ENCODE data around the gene KCNQ1. TPM values are rescaled to one million over a fixed set of nuclear protein-coding genes. Genes with fewer than 3 reads are reported as not detected.
A peak's percentile ranks its signal among the peaks of the same experiment; 100 is the strongest.

Gene KCNQ1, protein sequence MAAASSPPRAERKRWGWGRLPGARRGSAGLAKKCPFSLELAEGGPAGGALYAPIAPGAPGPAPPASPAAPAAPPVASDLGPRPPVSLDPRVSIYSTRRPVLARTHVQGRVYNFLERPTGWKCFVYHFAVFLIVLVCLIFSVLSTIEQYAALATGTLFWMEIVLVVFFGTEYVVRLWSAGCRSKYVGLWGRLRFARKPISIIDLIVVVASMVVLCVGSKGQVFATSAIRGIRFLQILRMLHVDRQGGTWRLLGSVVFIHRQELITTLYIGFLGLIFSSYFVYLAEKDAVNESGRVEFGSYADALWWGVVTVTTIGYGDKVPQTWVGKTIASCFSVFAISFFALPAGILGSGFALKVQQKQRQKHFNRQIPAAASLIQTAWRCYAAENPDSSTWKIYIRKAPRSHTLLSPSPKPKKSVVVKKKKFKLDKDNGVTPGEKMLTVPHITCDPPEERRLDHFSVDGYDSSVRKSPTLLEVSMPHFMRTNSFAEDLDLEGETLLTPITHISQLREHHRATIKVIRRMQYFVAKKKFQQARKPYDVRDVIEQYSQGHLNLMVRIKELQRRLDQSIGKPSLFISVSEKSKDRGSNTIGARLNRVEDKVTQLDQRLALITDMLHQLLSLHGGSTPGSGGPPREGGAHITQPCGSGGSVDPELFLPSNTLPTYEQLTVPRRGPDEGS
- total RNA-seq (100 to 1,000 TPM in 8 of 9 donors, 10 to 100 TPM in 1; 11.0 to 447 (median 353) TPM), polyA plus RNA-seq (100 to 1,000 TPM; 158 to 231 (median 182) TPM)
- long read RNA-seq, donor 1, partial matches to known transcripts: 7 of 8 reads
- long read RNA-seq, donor 1, other reads (novel, unspliced or antisense): 0 of 8 reads
- long read RNA-seq, donor 2, partial matches to known transcripts: 7 of 8 reads
- long read RNA-seq, donor 2, other reads (novel, unspliced or antisense): 0 of 8 reads
- long read RNA-seq, donor 3, partial matches to known transcripts: 0 of 2 reads
- long read RNA-seq, donor 3, other reads (novel, unspliced or antisense): 0 of 2 reads
- long read RNA-seq, donor 4, transcript KCNQ1-202 (16 exons, 2,159 nt): major isoform, 9 of 105 reads
- long read RNA-seq, donor 4, partial matches to known transcripts: 70 of 105 reads
- long read RNA-seq, donor 4, other reads (novel, unspliced or antisense): 25 of 105 reads
- long read RNA-seq, donor 5, transcript KCNQ1-201 (16 exons, 3,246 nt): major isoform, 971 of 1,978 reads
- long read RNA-seq, donor 5, transcript KCNQ1-202 (16 exons, 2,159 nt): minor isoform, 269 of 1,978 reads
- long read RNA-seq, donor 5, partial matches to known transcripts: 295 of 1,978 reads
- long read RNA-seq, donor 5, other reads (novel, unspliced or antisense): 442 of 1,978 reads
- long read RNA-seq, donor 6, transcript KCNQ1-202 (16 exons, 2,159 nt): major isoform, 7 of 68 reads
- long read RNA-seq, donor 6, partial matches to known transcripts: 36 of 68 reads
- long read RNA-seq, donor 6, other reads (novel, unspliced or antisense): 24 of 68 reads
- long read RNA-seq, donor 7: 0 reads
- long read RNA-seq, donor 8, partial matches to known transcripts: 0 of 4 reads
- long read RNA-seq, donor 8, other reads (novel, unspliced or antisense): 0 of 4 reads
- long read RNA-seq, donor 9, partial matches to known transcripts: 7 of 9 reads
- long read RNA-seq, donor 9, other reads (novel, unspliced or antisense): 0 of 9 reads
- long read RNA-seq, donor 10, partial matches to known transcripts: 0 of 1 reads
- long read RNA-seq, donor 10, other reads (novel, unspliced or antisense): 0 of 1 reads

DNA sequence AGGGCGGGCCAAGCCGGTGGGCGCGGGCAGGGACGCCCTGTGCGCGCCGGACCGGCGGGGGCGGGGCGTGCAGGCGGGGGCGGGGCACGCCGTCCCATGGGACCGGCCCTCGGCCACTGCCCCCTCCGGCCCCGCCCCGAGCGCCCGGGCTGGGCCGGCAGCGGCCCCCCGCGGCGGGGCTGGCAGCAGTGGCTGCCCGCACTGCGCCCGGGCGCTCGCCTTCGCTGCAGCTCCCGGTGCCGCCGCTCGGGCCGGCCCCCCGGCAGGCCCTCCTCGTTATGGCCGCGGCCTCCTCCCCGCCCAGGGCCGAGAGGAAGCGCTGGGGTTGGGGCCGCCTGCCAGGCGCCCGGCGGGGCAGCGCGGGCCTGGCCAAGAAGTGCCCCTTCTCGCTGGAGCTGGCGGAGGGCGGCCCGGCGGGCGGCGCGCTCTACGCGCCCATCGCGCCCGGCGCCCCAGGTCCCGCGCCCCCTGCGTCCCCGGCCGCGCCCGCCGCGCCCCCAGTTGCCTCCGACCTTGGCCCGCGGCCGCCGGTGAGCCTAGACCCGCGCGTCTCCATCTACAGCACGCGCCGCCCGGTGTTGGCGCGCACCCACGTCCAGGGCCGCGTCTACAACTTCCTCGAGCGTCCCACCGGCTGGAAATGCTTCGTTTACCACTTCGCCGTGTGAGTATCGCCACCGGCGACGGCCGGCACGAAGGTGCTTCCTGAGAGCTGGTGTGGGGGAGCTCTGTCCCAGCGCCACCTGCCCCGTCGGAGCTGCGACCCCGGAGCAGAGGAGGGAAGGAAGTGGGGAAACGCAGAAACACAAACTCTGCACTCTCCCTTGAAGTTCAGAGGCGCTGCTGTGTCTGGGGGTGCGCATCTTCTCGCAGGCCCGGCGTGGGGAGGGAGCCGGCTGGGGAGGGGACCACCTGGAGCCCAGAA is at the start of gene KCNQ1:
Gene KCNQ1 (plus strand): TSS at position 188 of the 925 bp plus-strand sequence. CDS start 91 bp downstream, at position 279.
- intact Hi-C loops (cut with DNase I): loop anchor here (5.0 kb wide), 3 partner anchors 37 to 82 kb away; no protein-coding TSS in a partner anchor
- peaks cover 41 to 42% of the 10 kb centered on the region in 2 donors for H3K4me1 ChIP-seq (replicated peaks in 1 of 2)
- H3K4me3 ChIP-seq: peak within 1 kb of the TSS; percentile 34 to 88 (median 76)
- WGBS, 4 donors: 2 to 3% (median 2%) methylated on average over 18 to 113 of the region's 116 CpGs
- H3K9me3 ChIP-seq (replicated peaks in 1 of 3): no peaks in the 10 kb centered on the region
- DNase-seq: peak in 6 of 7 donors; percentile 69 to 90 (median 79)
- peak within 1 kb of the TSS; percentile 34 to 91 (median 73) for H3K27ac ChIP-seq
- H3K36me3 ChIP-seq (replicated peaks in 1 of 2): no peaks in the 10 kb centered on the region
- no peaks in the 10 kb centered on the region for H3K27me3 ChIP-seq
- TF ChIP-seq CTCF (IDR thresholded peaks at IDR 0.05) (peak in 2 of 6 experiments; percentile 27 to 29), POLR2A (IDR thresholded peaks at IDR 0.05) (peak; percentile 88 to 93)

DNA sequence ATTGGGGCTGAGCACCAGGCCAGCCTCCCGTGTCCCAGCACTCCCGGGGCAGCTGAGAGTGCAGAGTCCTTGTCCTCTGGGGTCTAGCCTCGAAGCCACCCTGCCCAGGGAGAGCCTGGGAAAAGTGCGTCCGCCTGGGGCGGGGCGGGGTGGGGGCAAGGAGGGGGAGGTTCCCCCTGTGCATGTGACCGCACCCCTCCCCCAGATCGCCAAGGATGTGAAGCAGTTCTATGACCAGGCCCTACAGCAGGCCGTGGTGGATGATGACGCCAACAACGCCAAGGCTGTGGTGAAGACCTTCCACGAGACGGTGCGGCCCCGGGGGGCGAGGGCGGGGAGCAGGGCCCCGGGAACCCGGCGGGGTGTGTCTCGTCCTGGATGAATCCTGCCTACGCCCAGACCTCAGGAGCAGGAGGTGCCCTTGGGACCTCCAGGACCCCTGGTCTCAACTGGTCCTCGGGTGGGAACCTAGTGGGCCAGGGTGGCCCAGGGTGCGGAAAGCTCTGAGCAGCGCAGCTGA is 49.5 kb upstream of the KCNQ1 start:
- H3K27ac ChIP-seq: no peak overlapping the region

More for the DNA sequence above, 49.5 kb upstream of the KCNQ1 start:
- no peaks in the 10 kb centered on the region for H3K9me3 ChIP-seq (replicated peaks in 1 of 3)
- WGBS, 4 donors: 89 to 94% (median 92%) methylated on average over 13 to 26 of the region's 26 CpGs; no CpG with 5 or more reads in 1 of the 4 donors
- no peak overlapping the region for H3K4me3 ChIP-seq
- intact Hi-C loops (cut with DNase I): no loop called here
- TF ChIP-seq CTCF (IDR thresholded peaks at IDR 0.05) (no peak), POLR2A (IDR thresholded peaks at IDR 0.05) (no peak)
- peaks cover 0 to 79% of the 10 kb centered on the region in 2 donors for H3K36me3 ChIP-seq (replicated peaks in 1 of 2)
- DNase-seq: no peak
- H3K27me3 ChIP-seq: no peaks in the 10 kb centered on the region
- peaks cover 8 to 14% of the 10 kb centered on the region in 2 donors for H3K4me1 ChIP-seq (replicated peaks in 1 of 2)

Data from adrenal gland (tissue), 19 donors.